GM18520 (cell line): Measurements from ENCODE around the gene SSR1.
"Not testable (repeated sequence)": the region's sequence is repeated elsewhere in the genome, so short reads cannot be mapped to it uniquely, and the experiment has no call there.

ENCODE experiments used
- ATAC-seq: cut with Tn5 transposase; IDR thresholded peaks from one replicate; pipeline ENCODE4 v1.9.1; 2021; ENCODE audit not compliant: unreplicated experiment

The SSR1 gene

GRCh38 chr6:7319406-7319805 is 6.4 kb upstream of the SSR1 start:
- not testable (repeated sequence) for ATAC-seq

- no peak for ATAC-seq
Observed at GRCh38 chr6:7317538-7317937, 4.5 kb upstream of the SSR1 start.

GRCh38 chr6:7316658-7317533 is 3.9 kb upstream of the SSR1 start:
- no peak for ATAC-seq

GRCh38 chr6:7315948-7316365 is 3.0 kb upstream of the SSR1 start:
- no peak for ATAC-seq

- not testable (repeated sequence) for ATAC-seq
Observed at GRCh38 chr6:7315087-7315947, 2.3 kb upstream of the SSR1 start.

GRCh38 chr6:7314414-7314813 is 1.4 kb upstream of the SSR1 start:
- no peak for ATAC-seq

GRCh38 chr6:7313505-7314165 is 636 bp upstream of the SSR1 start:
- no peak for ATAC-seq

- ATAC-seq, result no peak
Observed at GRCh38 chr6:7311917-7312615, 933 bp downstream of the SSR1 start.

GRCh38 chr6:7311176-7311575 is 1.8 kb downstream of the SSR1 start:
- ATAC-seq, result no peak

GRCh38 chr6:7309050-7309449 is 3.9 kb downstream of the SSR1 start:
- ATAC-seq, result no peak

- ATAC-seq, result no peak
Observed at GRCh38 chr6:7307533-7307932, 5.5 kb downstream of the SSR1 start.

- no peak for ATAC-seq
Observed at GRCh38 chr6:7304821-7305220, 8.2 kb downstream of the SSR1 start.

GRCh38 chr6:7301702-7302101 is 11.3 kb downstream of the SSR1 start:
- no peak for ATAC-seq

GRCh38 chr6:7300926-7301325 is 12.1 kb downstream of the SSR1 start:
- ATAC-seq, result no peak

- ATAC-seq, result no peak
Observed at GRCh38 chr6:7298113-7298512, 14.9 kb downstream of the SSR1 start.

GRCh38 chr6:7296602-7297001 is 16.4 kb downstream of the SSR1 start:
- ATAC-seq, result no peak

GRCh38 chr6:7295916-7296315 is 17.1 kb downstream of the SSR1 start:
- no peak for ATAC-seq

- ATAC-seq, result no peak
Observed at GRCh38 chr6:7292596-7293255, 20.3 kb downstream of the SSR1 start.

GRCh38 chr6:7290079-7290478 is 22.9 kb downstream of the SSR1 start:
- ATAC-seq, result no peak

GRCh38 chr6:7285416-7285815 is 27.6 kb downstream of the SSR1 start:
- ATAC-seq, result no peak
